ENCODE results near the gene ATG10. TPM values are rescaled to one million over a fixed set of nuclear protein-coding genes. Genes with fewer than 3 reads are reported as not detected.

ATG10 gene
- total and polyA plus RNA-seq, 2 of the 13 experiments (the other 11 are each of a cell fraction or from before 2014, with no cell fraction given), result 2.0 to 5.7 TPM

DNA sequence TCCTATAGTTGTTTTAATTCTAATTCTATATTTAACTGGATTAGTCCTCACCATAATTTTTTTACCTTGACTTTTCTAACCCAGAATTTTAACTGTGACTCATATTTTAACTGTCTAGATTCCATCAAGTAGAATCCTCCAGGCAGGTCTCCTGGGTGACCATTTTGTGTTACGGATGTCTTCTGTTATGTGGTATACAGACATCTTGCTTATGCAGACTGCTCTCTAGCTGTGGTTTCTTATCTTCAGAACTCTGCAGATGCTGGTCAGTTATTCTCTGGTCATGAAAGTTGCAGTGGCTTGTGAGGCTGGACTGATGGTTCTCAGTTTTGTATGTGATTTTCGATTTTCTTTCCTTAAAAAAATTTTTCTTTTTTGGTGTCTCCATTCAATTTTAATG is 139.4 kb downstream of the ATG10 start (continued):
- TF ChIP-seq, protein P1, sequence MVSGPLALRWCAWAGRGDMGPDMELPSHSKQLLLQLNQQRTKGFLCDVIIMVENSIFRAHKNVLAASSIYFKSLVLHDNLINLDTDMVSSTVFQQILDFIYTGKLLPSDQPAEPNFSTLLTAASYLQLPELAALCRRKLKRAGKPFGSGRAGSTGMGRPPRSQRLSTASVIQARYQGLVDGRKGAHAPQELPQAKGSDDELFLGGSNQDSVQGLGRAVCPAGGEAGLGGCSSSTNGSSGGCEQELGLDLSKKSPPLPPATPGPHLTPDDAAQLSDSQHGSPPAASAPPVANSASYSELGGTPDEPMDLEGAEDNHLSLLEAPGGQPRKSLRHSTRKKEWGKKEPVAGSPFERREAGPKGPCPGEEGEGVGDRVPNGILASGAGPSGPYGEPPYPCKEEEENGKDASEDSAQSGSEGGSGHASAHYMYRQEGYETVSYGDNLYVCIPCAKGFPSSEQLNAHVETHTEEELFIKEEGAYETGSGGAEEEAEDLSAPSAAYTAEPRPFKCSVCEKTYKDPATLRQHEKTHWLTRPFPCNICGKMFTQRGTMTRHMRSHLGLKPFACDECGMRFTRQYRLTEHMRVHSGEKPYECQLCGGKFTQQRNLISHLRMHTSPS (CRISPR knock-in tag; IDR thresholded peaks at IDR 0.05; ENCODE audit: low read depth), result no peak
- no peak for TF ChIP-seq ZMAT3 (CRISPR knock-in tag; conservative IDR thresholded peaks at IDR 0.05)
- no peak for TF ChIP-seq NBN (conservative IDR thresholded peaks at IDR 0.05)
- TF ChIP-seq ATF7 (IDR thresholded peaks at IDR 0.05), result no peak
- TF ChIP-seq ATF7 (CRISPR knock-in tag; IDR thresholded peaks at IDR 0.05), result no peak
- no peak for TF ChIP-seq NFIB (CRISPR knock-in tag; IDR thresholded peaks at IDR 0.05; ENCODE audit: borderline replicate concordance)
- TF ChIP-seq, protein P2, sequence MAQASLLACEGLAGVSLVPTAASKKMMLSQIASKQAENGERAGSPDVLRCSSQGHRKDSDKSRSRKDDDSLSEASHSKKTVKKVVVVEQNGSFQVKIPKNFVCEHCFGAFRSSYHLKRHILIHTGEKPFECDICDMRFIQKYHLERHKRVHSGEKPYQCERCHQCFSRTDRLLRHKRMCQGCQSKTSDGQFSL (CRISPR knock-in tag; IDR thresholded peaks at IDR 0.05), result no peak

DNA sequence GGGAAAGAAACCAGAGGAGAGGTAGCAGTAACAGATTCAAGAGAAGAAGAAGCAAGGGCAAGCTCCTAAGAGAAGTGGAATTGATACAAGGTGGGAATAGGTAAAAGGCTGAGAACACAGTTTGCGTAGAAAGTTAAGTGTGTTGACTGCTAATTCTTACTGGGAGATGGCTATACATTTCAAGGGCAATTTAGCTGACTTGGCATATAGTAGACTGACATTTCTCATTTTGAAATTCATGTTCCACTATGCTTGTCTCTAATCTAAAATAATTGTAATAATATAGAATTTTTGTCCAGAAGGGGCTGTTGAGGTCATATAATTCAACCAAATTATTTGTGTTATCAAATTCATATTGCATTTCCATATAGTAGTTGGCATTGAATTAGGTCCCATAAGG is 144.0 kb downstream of the ATG10 start:
- Histone ChIP-seq H2AFZ (ENCODE audit: low read length) (no peak overlapping the region), H3K36me3 (replicated peaks in 1 of 2; ENCODE audit: control insufficient read depth in 1 of 2, insufficient read depth in 2 of 2, low read length in 2 of 2) (no peaks in the 10 kb centered on the region), H4K20me1 (ENCODE audit: insufficient read depth, low read length) (no peaks in the 10 kb centered on the region), H3K9me3 (ENCODE audit: low read length) (no peaks in the 10 kb centered on the region), H3K4me1 (ENCODE audit: insufficient read depth, low read length) (peaks cover 17% of the 10 kb centered on the region), H3K4me2 (ENCODE audit: low read depth, low read length) (no peak overlapping the region), H3K27ac (ENCODE audit: extremely low read length, insufficient read depth, low read length) (no peak overlapping the region), H3K4me3 (replicated peaks in 1 of 3; ENCODE audit: insufficient read depth in 1 of 3, low read depth in 2 of 3, low read length in 3 of 3) (no peak overlapping the region), H3K79me2 (ENCODE audit: insufficient read depth, low read length) (no peaks in the 10 kb centered on the region), H3K27me3 (ENCODE audit: control insufficient read depth in 1 of 2, insufficient read depth in 2 of 2, low read length in 2 of 2) (no peaks in the 10 kb centered on the region), H3K9ac (ENCODE audit: insufficient read depth, low read depth, low read length) (no peak overlapping the region)
- ChIA-PET POLR2A (no interaction called here), CTCF (ENCODE audit: low intra/inter-chr PET ratio, low total read pairs) (no interaction called here)
- ATAC-seq, result no peak
- in situ Hi-C loops (cut with HindIII; ENCODE audit: extremely low pct_ligation_motif_present, low pct_unique_long_range_greater_than_20kb) (no loop called here), intact Hi-C loops (cut with micrococcal nuclease; ENCODE audit: unreplicated experiment) (no loop called here)
- WGBS (ENCODE audit: low lambda C conversion rate), result 92% methylated on average over 1 of the region's 1 CpG
- BruUV-seq (replicated peaks), result no TSS peak
- DNase-seq (ENCODE audit: low spot score), result no peak
- no peak for FAIRE-seq
- TF ChIP-seq MAFK (conservative IDR thresholded peaks at IDR 0.05 in 1 of 2, IDR thresholded peaks at IDR 0.05 in 1 of 2; ENCODE audit: low read length in 2 of 2) (peak; percentile 96 to 98), ZZZ3 (CRISPR knock-in tag; IDR thresholded peaks at IDR 0.05; ENCODE audit: borderline replicate concordance) (no peak), MAFF (IDR thresholded peaks at IDR 0.05; ENCODE audit: low read depth, low read length) (peak; percentile 97)
